Right renal cortex interstitium (tissue), 3 donors: ENCODE results near the gene CACNA1G. TPM values are rescaled to one million over a fixed set of nuclear protein-coding genes. Genes with fewer than 3 reads are reported as not detected.

Experiments
- DNase-seq, 3 donors: peaks; one replicate each; pipeline ENCODE4 v3.0.0-alpha.2; 2013; ENCODE audit warnings: low read depth in 3 of 3, low spot score in 2 of 3
- polyA plus RNA-seq, 3 donors: library from polyadenylated mRNA; unstranded; fragments of 120-200 nt; gene quantifications; one replicate each; pipeline ENCODE4 v1.2.1, GENCODE V29; 2013; ENCODE audit not compliant: insufficient read length in 3 of 3

Gene CACNA1G
- polyA plus RNA-seq, 3 donors, result 6.1 to 6.7 (median 6.6) TPM

DNA sequence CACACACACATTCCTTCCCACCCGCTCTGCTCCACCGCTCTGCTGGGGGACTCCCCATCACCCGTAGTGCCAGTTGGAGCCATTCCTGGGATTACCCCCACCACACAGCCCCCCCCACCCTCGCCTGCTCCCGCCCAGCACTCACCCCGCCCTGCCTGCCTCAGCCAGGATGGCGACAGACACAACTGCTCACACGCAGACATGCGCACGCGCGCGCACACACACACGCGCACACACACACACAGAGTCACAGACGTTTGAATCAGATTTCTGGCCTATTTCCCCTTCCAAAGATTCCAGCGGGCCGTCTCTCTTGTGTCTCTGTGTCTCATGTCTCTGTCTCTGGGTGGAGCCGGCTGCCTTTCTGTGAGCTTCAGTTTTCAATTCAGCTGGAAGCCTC, 4.4 kb downstream of the CACNA1G start:
- no peak for DNase-seq

DNA sequence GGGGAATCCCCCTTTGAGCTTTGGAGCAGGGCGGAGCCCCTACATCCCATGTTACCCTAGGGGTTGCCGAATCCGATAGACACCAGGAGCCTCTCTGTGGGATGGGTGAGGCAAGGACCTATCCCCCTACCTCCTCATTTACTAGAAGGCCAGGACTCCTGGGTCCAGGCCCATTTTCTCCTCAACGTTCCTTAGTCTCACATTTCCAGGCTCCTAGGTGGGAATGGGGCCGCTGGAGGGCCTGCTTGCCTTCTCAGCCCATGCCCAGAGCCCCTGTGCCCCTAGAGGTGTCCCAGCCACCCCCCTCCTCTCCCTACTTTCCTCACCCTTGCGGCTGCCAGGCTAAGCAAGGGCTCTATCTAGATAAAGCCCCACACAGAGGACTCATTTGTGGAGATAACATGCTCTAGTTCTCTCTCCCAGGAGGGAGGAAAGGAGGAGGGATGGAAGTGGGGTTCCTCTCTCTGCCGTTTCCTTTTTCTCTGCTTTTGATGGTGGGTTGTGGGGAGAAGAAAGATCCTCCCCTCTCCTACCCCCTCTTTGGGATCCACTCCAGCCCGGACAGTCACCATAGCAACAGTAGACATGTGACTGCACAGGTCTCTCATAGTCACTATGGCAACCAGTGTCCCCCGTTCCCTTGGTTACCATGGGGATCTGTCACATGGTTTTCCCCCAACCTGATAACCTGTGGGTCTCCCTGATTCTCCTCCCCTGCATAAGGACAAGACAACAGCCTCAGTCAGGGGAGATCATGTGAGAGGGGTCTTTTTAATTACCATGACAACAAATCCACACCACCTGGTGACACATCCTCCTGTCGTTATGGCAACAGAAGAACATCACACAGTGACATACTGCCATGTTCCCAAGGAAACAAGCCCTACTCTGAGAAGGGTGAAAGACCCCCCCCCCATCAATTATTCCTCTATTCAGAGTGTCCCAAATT, 5.2 kb downstream of the CACNA1G start:
- no peak for DNase-seq

DNA sequence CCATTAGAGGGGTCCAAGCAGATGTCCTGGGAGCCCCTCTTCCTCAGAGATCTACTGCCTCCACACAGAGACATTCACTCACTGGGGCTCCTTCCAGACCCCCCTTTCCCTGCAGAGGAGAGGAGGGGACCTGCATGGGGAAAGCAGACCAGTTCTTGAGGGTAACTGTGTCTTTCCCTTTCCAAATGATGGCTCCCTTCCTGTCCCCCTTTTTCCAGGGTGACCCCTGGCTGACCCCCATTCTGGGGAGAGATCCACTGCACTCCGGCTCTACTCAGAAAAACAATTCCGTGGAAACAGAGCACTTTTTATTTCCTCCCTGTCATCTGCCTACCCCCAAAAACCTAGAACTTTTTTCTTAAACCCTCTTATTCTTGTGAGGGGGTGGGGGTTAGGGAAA, 6.4 kb downstream of the CACNA1G start:
- no peak for DNase-seq

DNA sequence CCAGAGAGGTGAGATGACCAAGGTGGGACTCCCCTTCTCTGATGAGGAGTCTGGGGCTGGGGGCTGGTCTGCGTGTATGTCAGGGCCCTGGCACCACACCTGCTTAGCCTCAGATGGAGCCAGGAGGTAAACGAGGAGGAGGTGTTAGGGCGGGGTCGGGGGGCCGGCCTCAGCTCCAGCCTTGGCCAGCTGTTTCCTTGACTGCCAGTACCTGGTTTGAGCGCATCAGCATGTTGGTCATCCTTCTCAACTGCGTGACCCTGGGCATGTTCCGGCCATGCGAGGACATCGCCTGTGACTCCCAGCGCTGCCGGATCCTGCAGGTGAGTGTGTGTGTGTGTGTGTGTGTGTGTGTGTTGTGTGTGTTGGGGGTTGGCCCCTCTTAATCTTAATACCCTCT, 8.1 kb downstream of the CACNA1G start:
- DNase-seq, result no peak

DNA sequence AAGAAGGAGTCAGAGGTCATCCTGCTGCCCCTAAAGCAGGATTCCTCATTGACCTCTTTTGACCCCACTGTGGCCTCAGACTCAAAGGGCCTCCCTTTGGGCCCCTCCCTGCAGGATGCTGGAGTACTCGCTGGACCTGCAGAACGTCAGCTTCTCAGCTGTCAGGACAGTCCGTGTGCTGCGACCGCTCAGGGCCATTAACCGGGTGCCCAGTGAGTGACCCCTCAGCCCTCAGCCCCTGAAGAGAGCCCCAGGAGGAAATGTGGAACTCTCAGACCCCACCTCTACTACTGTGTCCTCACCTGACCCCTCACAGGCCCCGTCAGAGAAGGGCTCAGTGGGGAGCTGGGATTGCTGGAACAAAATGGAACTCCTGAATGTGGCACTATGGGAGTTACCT, 9.1 kb downstream of the CACNA1G start:
- no peak for DNase-seq

DNA sequence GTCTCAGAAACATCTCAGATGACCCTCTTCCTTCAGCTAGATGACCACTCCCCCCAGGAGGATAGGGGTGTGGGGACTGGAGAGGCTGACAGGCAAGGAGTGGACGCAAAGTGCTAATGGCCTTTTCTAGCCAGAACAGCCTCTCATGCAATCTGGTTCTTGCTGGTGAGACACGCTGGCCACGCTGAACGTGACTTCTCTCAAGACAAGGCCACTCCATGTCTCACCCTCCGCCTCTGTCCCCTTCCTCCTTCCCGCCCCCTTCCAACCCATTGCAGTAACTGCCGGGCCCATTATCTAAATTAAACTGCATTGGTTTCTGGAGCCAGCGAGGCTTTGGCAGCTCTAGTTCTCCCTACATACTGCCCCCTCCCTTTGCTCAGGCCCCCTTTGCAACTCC, 9.5 kb downstream of the CACNA1G start:
- DNase-seq, result no peak

DNA sequence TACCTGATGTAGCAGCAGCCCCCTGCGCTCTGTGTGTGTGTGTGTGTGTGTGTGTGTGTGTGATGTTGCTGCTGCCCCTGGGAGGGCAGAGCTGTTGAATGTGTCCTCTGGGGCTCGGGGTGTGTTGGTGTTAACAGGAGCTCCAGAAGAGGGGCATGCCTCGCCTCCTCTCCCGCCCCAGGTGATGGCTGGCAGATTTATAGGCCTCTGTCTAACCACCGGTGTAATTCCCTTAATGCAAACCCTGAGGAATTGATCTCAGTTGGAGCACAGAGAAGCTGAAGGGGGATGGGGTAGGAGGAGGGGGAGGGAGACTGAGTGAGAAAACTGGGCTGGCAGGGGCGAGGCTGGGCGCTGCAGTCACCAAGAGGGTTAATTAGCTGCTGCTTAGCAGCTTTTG, 10.0 kb downstream of the CACNA1G start:
- no peak for DNase-seq

DNA sequence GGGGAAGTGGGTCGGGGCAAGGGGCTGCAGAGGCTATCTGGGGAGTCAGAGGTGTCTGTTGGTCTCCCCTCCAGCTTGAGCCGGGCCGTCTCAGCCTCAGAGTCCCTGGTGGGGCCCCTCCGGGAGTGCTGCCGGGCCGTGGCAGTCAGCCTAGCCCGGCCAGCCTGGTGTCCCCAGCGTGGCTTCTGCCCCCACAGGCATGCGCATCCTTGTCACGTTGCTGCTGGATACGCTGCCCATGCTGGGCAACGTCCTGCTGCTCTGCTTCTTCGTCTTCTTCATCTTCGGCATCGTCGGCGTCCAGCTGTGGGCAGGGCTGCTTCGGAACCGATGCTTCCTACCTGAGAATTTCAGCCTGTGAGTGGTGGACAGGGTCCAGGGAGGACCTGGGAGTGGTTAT, 11.2 kb downstream of the CACNA1G start:
- no peak for DNase-seq

DNA sequence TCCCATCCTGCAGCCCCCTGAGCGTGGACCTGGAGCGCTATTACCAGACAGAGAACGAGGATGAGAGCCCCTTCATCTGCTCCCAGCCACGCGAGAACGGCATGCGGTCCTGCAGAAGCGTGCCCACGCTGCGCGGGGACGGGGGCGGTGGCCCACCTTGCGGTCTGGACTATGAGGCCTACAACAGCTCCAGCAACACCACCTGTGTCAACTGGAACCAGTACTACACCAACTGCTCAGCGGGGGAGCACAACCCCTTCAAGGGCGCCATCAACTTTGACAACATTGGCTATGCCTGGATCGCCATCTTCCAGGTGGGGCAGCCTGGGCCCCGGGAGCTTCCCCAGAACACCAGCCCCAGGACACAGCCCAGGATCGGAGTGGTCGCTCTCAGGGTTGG, 12.0 kb downstream of the CACNA1G start:
- no peak for DNase-seq

DNA sequence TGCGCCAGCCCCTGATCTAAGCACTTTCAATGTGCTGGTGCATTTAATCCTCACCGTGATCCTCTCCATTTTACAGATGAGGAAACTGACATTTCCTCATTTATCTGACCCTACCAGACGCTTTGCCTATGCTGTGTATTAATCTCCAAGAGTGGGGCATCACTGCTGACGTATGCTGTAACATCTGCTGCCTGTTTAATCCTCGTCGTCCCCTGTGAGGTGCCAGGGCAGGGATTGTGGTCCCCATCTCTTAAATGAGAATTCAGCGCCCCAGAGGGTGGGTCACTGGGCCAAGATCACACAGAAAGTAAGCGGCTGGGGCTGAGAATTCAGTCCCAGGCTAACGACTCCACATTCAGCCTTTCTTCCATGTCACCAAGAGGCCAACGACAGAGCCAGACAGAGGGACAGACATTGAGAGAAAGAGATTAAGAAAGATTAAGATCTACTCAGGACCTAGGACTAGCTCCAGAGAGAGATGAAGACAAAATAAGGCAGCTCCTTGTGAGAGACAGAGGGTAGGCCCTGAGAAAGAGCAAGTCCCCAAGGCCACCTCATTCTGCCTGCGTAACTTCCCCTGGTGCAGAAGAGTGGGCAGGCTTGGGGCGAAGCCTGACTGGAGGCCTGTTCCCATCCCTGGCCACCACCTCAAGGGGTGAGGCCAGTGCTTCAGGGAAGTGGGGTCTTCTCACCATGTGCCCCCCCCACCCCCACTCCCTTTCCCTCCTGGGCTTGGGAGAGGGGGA, 13.5 kb downstream of the CACNA1G start:
- no peak for DNase-seq

DNA sequence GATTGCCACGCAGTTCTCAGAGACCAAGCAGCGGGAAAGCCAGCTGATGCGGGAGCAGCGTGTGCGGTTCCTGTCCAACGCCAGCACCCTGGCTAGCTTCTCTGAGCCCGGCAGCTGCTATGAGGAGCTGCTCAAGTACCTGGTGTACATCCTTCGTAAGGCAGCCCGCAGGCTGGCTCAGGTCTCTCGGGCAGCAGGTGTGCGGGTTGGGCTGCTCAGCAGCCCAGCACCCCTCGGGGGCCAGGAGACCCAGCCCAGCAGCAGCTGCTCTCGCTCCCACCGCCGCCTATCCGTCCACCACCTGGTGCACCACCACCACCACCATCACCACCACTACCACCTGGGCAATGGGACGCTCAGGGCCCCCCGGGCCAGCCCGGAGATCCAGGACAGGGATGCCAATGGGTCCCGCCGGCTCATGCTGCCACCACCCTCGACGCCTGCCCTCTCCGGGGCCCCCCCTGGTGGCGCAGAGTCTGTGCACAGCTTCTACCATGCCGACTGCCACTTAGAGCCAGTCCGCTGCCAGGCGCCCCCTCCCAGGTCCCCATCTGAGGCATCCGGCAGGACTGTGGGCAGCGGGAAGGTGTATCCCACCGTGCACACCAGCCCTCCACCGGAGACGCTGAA, 15.2 kb downstream of the CACNA1G start:
- DNase-seq, result no peak

DNA sequence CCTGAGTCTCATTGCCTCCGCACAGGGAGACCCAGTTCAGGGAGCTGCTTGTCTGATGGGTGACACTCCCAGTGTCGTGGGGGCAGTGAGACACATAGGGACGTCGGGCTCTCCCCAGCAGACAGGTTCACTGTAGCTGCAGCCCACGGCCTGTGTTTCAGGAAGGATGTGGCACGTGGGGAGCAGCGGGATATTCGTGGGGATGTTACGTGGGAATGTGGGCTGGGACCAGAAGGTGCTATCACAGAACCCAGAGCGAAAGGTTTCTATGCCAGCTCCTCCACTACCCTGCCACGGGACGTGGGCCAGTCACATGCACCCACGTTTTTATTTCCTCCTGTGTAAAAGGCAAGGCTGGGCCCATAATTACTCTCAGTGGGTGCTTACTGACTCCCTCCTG, 16.3 kb downstream of the CACNA1G start:
- DNase-seq, result no peak

DNA sequence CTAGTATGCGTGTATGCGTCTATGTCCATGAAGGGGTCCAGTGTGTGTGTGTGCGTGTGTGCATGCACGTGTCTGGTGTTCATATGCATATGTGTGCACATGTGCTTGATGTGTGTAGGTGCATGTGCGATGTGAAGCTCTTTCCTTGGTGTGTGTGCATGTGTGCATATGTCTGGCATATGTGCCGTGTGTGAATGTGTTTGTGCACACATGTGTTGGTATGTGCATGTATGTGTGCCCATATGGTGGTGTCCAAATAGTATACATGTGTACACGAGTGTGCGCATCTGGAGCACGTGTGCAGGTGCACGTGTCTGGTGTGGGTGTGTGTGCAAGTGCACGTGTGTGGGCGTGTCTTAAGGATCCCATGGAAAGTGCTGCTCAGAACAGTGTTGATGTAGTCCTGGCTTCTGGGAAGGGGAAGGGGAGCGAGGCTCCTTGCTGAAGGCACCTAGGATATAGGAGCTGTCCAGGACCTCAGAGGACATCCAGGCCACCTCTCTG, 17.0 kb downstream of the CACNA1G start:
- no peak for DNase-seq

DNA sequence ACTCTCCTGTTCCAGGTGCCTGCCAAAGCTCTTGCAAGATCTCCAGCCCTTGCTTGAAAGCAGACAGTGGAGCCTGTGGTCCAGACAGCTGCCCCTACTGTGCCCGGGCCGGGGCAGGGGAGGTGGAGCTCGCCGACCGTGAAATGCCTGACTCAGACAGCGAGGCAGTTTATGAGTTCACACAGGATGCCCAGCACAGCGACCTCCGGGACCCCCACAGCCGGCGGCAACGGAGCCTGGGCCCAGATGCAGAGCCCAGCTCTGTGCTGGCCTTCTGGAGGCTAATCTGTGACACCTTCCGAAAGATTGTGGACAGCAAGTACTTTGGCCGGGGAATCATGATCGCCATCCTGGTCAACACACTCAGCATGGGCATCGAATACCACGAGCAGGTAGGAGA, 17.7 kb downstream of the CACNA1G start:
- DNase-seq, result no peak

DNA sequence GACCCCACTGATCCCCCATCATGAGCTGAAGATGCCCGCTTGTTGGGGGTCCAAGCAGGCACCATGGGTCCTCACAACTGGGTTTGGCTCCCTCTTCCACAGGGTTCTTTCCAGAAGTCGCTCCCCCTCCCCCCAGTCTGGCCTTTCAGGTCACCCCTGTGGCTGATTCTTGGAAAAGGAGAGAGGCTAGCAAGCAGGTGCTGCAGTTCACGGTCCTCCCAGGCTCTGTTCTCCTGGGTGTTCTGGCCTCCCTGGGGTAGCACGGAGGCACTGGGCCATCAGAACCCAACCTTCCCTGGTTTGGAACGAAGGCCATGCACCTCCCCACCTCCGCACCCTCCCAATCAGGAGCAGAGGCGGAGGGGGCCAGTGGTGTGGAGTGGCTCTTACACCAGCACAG, 18.9 kb downstream of the CACNA1G start:
- DNase-seq, result no peak

DNA sequence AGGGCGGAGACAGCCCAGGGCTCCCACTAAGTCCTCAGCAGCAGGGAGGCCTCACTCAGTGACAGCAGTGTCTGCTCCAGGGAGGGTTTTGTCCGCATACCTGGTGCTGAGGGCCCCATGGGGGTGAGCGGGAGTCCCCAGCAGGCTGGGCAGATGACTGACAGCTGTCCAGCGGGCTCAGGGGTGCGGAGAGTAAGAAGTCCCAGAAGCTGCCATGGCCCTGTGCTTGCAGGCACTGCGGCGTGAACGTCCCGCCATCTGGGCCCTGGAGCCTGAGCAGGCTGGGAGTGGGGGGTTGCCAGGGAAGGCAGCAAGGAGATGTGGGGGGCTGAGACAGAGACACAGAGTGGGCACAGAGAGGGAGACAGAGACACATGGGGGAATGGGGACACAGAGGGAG, 20.1 kb downstream of the CACNA1G start:
- no peak for DNase-seq

DNA sequence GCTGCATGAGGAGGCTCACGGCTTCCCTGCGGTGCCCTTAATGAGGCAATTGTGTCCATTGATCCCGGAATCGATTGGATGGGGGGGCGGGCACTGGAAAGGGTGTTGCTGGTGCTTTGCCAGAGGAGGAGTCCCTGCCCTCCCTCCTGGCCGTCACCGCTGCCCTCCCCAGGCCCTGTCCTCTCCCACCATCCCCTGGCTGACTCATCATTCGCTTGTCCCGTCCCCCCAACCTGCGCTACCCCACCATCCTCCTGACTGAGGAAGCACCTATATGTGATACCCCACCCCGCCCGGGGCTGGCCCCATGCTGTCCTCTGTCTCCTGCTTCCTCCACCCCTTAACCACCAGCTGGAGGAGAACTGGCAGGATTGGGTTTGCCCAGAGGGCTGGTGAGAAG, 20.8 kb downstream of the CACNA1G start:
- no peak for DNase-seq

DNA sequence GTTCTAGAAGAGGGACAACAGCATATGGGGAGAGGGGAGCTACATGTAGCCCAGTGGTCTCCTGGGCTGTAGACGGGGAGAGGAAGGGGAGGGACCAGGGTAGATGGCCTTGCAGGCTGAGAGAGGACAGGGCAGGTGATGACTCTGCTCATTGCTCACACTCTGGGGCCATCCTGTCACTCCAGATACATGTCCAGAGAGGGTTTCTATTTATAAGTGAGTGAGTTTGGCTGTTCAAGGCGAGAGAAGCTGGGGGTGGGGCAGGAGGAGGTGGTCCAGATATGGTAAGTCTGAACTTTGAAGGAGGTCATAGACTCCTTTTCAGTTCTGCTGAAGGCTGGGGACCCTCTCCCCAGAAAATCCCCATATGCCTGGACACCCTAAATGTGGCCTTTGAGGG, 22.2 kb downstream of the CACNA1G start:
- no peak for DNase-seq

DNA sequence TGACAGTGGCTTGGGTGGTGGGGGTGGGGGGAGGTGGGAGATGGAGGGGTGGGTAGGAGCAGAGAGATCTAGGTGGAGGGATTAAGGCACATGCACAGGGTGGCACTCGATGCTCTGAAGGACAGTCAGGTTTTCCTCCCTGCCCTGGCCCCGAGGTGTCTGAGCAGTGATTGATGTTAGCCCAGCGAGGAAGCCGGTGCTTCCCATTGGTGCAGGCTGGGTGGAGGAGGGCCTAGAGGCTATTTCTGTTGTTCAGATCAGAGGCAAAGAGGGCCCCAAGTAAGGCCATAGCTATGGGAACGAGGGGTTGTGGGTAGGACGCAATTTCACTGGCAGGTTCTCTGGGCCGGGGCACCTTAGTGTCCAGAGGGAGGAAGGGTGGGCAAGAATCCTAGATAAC, 23.1 kb downstream of the CACNA1G start:
- DNase-seq, result no peak

DNA sequence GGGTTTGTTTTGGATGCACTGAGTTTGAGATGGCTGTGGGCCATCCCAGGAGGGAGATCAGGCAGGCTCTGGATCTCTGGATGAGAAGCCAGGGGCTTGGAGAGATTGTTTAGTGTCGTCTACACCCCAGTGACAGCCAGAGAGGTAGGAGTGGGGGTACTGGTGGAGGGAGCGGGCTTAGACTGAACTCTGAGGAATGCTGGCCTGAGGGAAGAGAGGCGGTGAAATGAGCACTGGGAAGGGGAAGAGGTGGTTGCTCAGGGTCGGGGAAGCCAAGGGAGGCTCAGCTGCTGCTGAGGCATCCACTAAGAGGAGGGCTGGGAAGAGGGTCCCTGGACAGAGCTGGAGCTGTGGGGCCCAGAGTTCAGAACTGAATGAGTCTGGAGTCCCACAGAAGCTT, 23.6 kb downstream of the CACNA1G start:
- DNase-seq, result no peak

DNA sequence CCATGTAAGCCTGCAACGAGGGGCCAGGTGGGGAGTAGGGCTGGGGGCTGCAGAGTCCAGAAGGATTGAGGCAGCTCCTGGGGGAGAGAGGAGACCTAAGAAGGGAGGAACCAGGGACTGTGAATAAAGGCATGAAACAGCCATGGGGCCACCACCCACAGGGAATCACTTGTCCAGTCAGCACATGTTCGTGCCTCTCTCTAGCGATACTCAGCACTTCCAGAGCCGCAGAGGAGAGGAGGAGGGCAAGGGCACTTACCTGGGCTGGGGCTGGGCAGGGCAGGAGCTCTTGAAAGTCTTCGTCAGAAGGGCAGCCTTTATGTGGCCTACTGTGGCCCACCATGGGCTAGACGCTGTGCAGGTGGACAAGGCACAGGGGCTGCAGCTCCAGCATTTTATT, 24.2 kb downstream of the CACNA1G start:
- DNase-seq, result no peak
